Measurements from ENCODE around the gene PWWP2B. TPM values are rescaled to one million over a fixed set of nuclear protein-coding genes. Genes with fewer than 3 reads are reported as not detected.

Gene PWWP2B
- total RNA-seq, 1 experiment from 2014 or later, result 51.6 TPM

DNA sequence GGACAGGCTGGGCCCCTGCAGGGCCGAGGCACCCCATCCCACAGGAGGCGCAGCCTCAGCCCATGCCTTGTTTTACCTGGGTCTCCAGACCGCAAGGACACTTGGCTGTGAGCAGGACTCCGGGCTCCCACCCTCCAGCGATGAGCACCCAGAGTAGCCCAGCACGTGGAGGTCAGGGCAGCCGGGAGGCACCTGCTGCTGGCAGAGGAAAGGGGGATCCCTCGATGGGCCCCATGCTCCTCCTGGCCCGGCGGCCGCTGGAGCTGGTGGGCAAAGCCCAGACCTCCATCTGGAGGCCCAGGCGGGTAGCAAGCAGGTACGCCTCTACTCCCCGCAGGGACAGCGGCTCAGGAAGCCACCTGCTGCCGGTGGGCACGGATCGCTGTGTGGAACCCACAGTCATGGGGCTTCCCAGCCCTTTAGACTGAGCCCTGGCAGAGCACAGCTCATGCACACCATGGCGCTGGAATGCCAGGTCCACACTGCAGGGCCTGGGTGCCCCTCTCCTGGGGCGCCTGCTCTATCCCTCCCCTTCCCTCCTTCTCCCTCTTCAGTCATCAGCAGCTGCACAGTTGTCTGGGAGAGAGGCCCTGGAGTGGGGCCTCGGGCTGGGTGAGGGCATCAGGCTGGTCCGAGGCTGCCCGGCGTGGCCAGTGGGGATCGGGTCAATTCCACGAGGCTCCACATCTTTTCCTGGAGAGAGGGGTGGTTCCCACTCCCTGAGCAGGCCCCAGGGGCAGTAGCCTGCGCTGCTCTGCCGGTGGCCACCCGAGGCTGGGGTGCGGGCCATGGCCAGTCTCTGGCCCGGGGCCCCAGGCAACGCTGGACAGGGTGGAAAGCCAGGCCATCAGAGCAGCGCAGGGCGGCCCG lies 65.7 kb downstream of the PWWP2B start:
- intact Hi-C loops (cut with micrococcal nuclease; ENCODE audit: unreplicated experiment), result no loop called here
- H3K27me3 ChIP-seq (ENCODE audit: control insufficient read depth, insufficient read depth, low read length), result no peaks in the 10 kb centered on the region
- peaks cover 29% of the 10 kb centered on the region for H3K4me1 ChIP-seq (ENCODE audit: control insufficient read depth, insufficient read depth, low read length)
- in situ Hi-C loops (cut with HindIII; ENCODE audit: low pct_unique_long_range_greater_than_20kb, low sequenced_read_pairs), result no loop called here
- ChIA-PET CTCF (interaction anchor here (0.6 to 1.5 kb wide), 3 partner anchors 56 to 78 kb away, joined by 3 to 5 read pairs (median 3); no protein-coding TSS in a partner anchor), POLR2A (no interaction called here)
- ATAC-seq, result no peak
- no TSS peak for BruUV-seq (replicated peaks)
- no peaks in the 10 kb centered on the region for H3K36me3 ChIP-seq (ENCODE audit: control insufficient read depth, insufficient read depth, low read length)
- H3K9me3 ChIP-seq (ENCODE audit: control insufficient read depth, insufficient read depth, low read depth, low read length), result no peaks in the 10 kb centered on the region
- no peak overlapping the region for H3K4me3 ChIP-seq (ENCODE audit: low read depth in 2 of 2, low read length in 2 of 2)
- no peak for TF ChIP-seq SIN3A (IDR thresholded peaks at IDR 0.05; ENCODE audit: borderline replicate concordance, insufficient read depth, low read depth, low read length)
- TF ChIP-seq, protein P1, sequence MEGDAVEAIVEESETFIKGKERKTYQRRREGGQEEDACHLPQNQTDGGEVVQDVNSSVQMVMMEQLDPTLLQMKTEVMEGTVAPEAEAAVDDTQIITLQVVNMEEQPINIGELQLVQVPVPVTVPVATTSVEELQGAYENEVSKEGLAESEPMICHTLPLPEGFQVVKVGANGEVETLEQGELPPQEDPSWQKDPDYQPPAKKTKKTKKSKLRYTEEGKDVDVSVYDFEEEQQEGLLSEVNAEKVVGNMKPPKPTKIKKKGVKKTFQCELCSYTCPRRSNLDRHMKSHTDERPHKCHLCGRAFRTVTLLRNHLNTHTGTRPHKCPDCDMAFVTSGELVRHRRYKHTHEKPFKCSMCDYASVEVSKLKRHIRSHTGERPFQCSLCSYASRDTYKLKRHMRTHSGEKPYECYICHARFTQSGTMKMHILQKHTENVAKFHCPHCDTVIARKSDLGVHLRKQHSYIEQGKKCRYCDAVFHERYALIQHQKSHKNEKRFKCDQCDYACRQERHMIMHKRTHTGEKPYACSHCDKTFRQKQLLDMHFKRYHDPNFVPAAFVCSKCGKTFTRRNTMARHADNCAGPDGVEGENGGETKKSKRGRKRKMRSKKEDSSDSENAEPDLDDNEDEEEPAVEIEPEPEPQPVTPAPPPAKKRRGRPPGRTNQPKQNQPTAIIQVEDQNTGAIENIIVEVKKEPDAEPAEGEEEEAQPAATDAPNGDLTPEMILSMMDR (IDR thresholded peaks at IDR 0.05), result no peak
- H3K27ac ChIP-seq (ENCODE audit: low read length), result peak overlapping the region; percentile 7; the same call in 1 of the 2 replicates
- no peak for DNase-seq (ENCODE audit: low read depth, low spot score)

DNA sequence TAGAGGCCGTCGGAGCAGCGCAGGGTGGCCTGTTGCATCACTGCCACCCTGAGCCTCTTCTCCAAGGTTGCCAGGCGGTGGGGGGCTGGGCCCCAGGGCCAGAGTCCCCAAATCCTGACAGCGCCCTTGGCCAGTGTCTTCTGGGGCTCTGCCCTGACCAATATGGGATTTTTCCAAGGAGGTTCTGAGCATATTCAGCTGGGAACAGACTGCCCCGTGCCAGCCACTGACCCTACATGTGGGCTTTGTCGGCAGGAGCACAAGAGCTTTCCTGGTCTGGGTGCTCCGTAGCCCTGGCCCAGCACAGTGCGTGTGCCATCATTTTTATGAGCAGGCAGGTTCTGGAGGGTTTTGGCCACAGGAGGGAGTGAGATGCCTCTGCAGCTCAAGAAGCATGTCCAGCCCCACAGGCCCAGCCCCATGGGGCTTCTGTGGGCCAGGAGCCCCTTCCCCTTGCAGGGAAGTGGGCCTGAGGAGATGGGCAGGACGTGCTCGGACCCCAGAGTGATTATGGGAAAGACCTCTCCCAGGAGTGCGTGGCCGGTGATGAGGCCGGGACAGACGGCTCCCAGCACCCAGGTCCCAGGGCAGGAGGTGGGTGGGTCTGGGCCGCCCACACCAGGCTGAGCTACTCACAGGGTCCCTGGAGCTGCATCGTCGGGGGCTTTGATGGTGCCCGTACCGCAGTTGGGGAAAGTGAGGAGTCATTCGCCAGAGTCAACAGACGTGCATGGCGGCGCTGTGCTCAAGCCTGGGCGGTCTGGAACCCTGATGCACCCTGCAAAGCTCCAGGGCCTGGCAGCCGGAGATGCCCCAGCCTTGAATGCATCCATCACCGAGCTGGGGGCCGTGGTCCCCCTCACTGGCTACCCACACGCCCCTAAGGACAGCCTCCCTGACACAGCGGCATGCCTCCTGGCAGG lies 66.6 kb downstream of the PWWP2B start:
- TF ChIP-seq POLR2AphosphoS5 (IDR thresholded peaks at IDR 0.05; ENCODE audit: low read depth, low read length), result no peak
- TF ChIP-seq, protein P1 (IDR thresholded peaks at IDR 0.05), result peak; percentile 77
- TF ChIP-seq TCF7L2 (IDR thresholded peaks at IDR 0.05; ENCODE audit: low read depth, low read length), result no peak
- no peak for TF ChIP-seq SIN3A (IDR thresholded peaks at IDR 0.05; ENCODE audit: borderline replicate concordance, insufficient read depth, low read depth, low read length)
- CTCF ChIA-PET, result interaction anchor here (0.6 to 1.5 kb wide), 5 partner anchors 55 to 113 kb away, joined by 3 to 6 read pairs (median 4); no protein-coding TSS in a partner anchor
- Histone ChIP-seq H3K27ac (ENCODE audit: low read length) (peak overlapping the region; percentile 7; the same call in 1 of the 2 replicates), H3K27me3 (ENCODE audit: control insufficient read depth, insufficient read depth, low read length) (no peaks in the 10 kb centered on the region), H3K9me3 (ENCODE audit: control insufficient read depth, insufficient read depth, low read depth, low read length) (no peaks in the 10 kb centered on the region), H3K36me3 (ENCODE audit: control insufficient read depth, insufficient read depth, low read length) (no peaks in the 10 kb centered on the region), H3K4me1 (ENCODE audit: control insufficient read depth, insufficient read depth, low read length) (peaks cover 26% of the 10 kb centered on the region), H3K4me3 (ENCODE audit: low read depth in 2 of 2, low read length in 2 of 2) (no peak overlapping the region)
- no TSS peak for BruUV-seq (replicated peaks)
- intact Hi-C loops (cut with micrococcal nuclease; ENCODE audit: unreplicated experiment) (no loop called here), in situ Hi-C loops (cut with HindIII; ENCODE audit: low pct_unique_long_range_greater_than_20kb, low sequenced_read_pairs) (no loop called here)
- POLR2A ChIA-PET, result interaction anchor here (0.6 kb wide), 2 partner anchors 53 to 160 kb away, joined by 7 to 15 read pairs; no protein-coding TSS in a partner anchor
- DNase-seq (ENCODE audit: low read depth, low spot score) (no peak), ATAC-seq (peak; percentile 37)

Measured in Panc1 (cell line).